Endothelial cell of hepatic sinusoid (primary cell): ENCODE measurements around the gene CAMK2D.

ENCODE experiments used
- in situ Hi-C: cut with HindIII; loops from 2 replicates; pipeline ENCODE4 v1.10.0; 2017; ENCODE audit warnings: low sequenced_read_pairs

The CAMK2D gene

GRCh38 chr4:113539408-113539807 lies 222.1 kb downstream of the CAMK2D start:
- in situ Hi-C loops, result no loop called here

GRCh38 chr4:113537628-113538027 lies 223.9 kb downstream of the CAMK2D start:
- in situ Hi-C loops, result no loop called here

- in situ Hi-C loops, result no loop called here
Measured at GRCh38 chr4:113537203-113537602, 224.3 kb downstream of the CAMK2D start.

GRCh38 chr4:113534711-113535110 lies 226.8 kb downstream of the CAMK2D start:
- in situ Hi-C loops, result no loop called here

GRCh38 chr4:113531572-113531971 lies 230.0 kb downstream of the CAMK2D start:
- in situ Hi-C loops, result no loop called here

- in situ Hi-C loops, result no loop called here
Measured at GRCh38 chr4:113528395-113528794, 233.1 kb downstream of the CAMK2D start.

- in situ Hi-C loops, result no loop called here
Measured at GRCh38 chr4:113525521-113525920, 236.0 kb downstream of the CAMK2D start.

- in situ Hi-C loops, result no loop called here
Measured at GRCh38 chr4:113524505-113525186, 236.9 kb downstream of the CAMK2D start.

- in situ Hi-C loops, result no loop called here
Measured at GRCh38 chr4:113524096-113524495, 237.4 kb downstream of the CAMK2D start.

- in situ Hi-C loops, result no loop called here
Measured at GRCh38 chr4:113522433-113522832, 239.1 kb downstream of the CAMK2D start.

GRCh38 chr4:113513382-113513781 lies 248.2 kb downstream of the CAMK2D start:
- in situ Hi-C loops, result no loop called here

- in situ Hi-C loops, result no loop called here
Measured at GRCh38 chr4:113512880-113513279, 248.7 kb downstream of the CAMK2D start.

- in situ Hi-C loops, result no loop called here
Measured at GRCh38 chr4:113511944-113512343, 249.6 kb downstream of the CAMK2D start.

GRCh38 chr4:113509851-113510250 lies 251.7 kb downstream of the CAMK2D start:
- in situ Hi-C loops, result no loop called here

- in situ Hi-C loops, result no loop called here
Measured at GRCh38 chr4:113505044-113505443, 256.5 kb downstream of the CAMK2D start.

- in situ Hi-C loops, result no loop called here
Measured at GRCh38 chr4:113504422-113504821, 257.1 kb downstream of the CAMK2D start.

- in situ Hi-C loops, result no loop called here
Measured at GRCh38 chr4:113503691-113504090, 257.8 kb downstream of the CAMK2D start.

GRCh38 chr4:113502906-113503305 lies 258.6 kb downstream of the CAMK2D start:
- in situ Hi-C loops, result no loop called here

GRCh38 chr4:113502476-113502875 lies 259.1 kb downstream of the CAMK2D start:
- in situ Hi-C loops, result no loop called here

GRCh38 chr4:113500424-113500823 lies 261.1 kb downstream of the CAMK2D start:
- in situ Hi-C loops, result no loop called here

GRCh38 chr4:113499696-113500095 lies 261.8 kb downstream of the CAMK2D start:
- in situ Hi-C loops, result no loop called here

GRCh38 chr4:113499166-113499565 lies 262.4 kb downstream of the CAMK2D start:
- in situ Hi-C loops, result no loop called here
